ENCODE measurements around the gene IPCEF1. TPM values are rescaled to one million over a fixed set of nuclear protein-coding genes. Genes with fewer than 3 reads are reported as not detected.
A peak's percentile ranks its signal among the peaks of the same experiment; 100 is the strongest.

Gene IPCEF1
- polyA plus RNA-seq, 3 donors: 14.7 to 29.7 (median 16.5) TPM

GRCh38 chr6:154341871-154342270 is 14.7 kb downstream of the IPCEF1 start:
- no peak overlapping the region for H3K9ac ChIP-seq (ENCODE audit: insufficient read depth, low read length, poor library complexity, severe bottlenecking)
- intact Hi-C loops (cut with micrococcal nuclease): no loop called here
- TF ChIP-seq CTCF (IDR thresholded peaks at IDR 0.05): no peak

GRCh38 chr6:154341336-154341735 is 15.3 kb downstream of the IPCEF1 start:
- H3K4me3 ChIP-seq (replicated peaks in 1 of 3; ENCODE audit: low read depth in 2 of 3, low read length in 3 of 3): peak overlapping the region in 1 of 3 experiments; percentile 50
- intact Hi-C loops (cut with micrococcal nuclease): no loop called here
- peaks cover 99% of the 10 kb centered on the region for H3K79me2 ChIP-seq (ENCODE audit: insufficient read depth, low read length)
- H3K9me3 ChIP-seq (replicated peaks in 1 of 2; ENCODE audit: control insufficient read depth in 1 of 2, insufficient read depth in 1 of 2, low read length in 2 of 2): peaks cover under 1% of the 10 kb centered on the region in 2 donors
- peak in 2 of 3 donors; percentile 72 to 78 for DNase-seq
- H2AFZ ChIP-seq (ENCODE audit: insufficient read depth, low read depth, low read length, poor library complexity, severe bottlenecking): peak overlapping the region; percentile 14
- H3K27me3 ChIP-seq (ENCODE audit: control insufficient read depth in 2 of 2, insufficient read depth in 2 of 2, low read length in 2 of 2): no peaks in the 10 kb centered on the region
- peaks cover 6% of the 10 kb centered on the region in 2 donors for H3K36me3 ChIP-seq (replicated peaks in 1 of 2; ENCODE audit: control insufficient read depth in 1 of 2, insufficient read depth in 2 of 2, low read length in 2 of 2)
- peaks cover 65 to 71% of the 10 kb centered on the region in 2 donors for H3K4me1 ChIP-seq (ENCODE audit: control insufficient read depth in 1 of 2, insufficient read depth in 2 of 2, low read length in 2 of 2)
- no peak for TF ChIP-seq CTCF (IDR thresholded peaks at IDR 0.05)
- H3K4me3 Mint-ChIP-seq: peak overlapping the region in 1 of 2 donors; percentile 61
- peaks cover 7 to 22% of the 10 kb centered on the region in 2 donors for H3K36me3 Mint-ChIP-seq
- peak overlapping the region; percentile 22 to 61 for H3K27ac ChIP-seq (ENCODE audit: low read depth in 1 of 2, low read length in 2 of 2)
- no peak overlapping the region for H3K9ac ChIP-seq (ENCODE audit: insufficient read depth, low read length, poor library complexity, severe bottlenecking)
- peaks cover under 1 to 5% (median 1%) of the 10 kb centered on the region in 7 donors for H3K9me3 Mint-ChIP-seq
- 100% methylated on average over 1 of the region's 4 CpGs for WGBS (ENCODE audit: insufficient coverage)
- peaks cover 75% of the 10 kb centered on the region for H3K4me1 Mint-ChIP-seq
- H3K27ac Mint-ChIP-seq: peak overlapping the region; percentile 53 to 93 (median 63)
- H4K20me1 ChIP-seq (ENCODE audit: insufficient read depth, low read length): peaks cover 27% of the 10 kb centered on the region
- H3K27me3 Mint-ChIP-seq (ENCODE audit: low read depth in 3 of 3): peaks cover 0 to 1% (median 0%) of the 10 kb centered on the region in 3 donors
- peak overlapping the region; percentile 69 for H3K4me2 ChIP-seq (replicated peaks; ENCODE audit: extremely low read depth, low read length, poor library complexity, severe bottlenecking)

More at GRCh38 chr6:154341871-154342270, 14.7 kb downstream of the IPCEF1 start:
- Histone ChIP-seq H3K4me1 (ENCODE audit: control insufficient read depth in 1 of 2, insufficient read depth in 2 of 2, low read length in 2 of 2) (peaks cover 60 to 66% of the 10 kb centered on the region in 2 donors), H3K36me3 (replicated peaks in 1 of 2; ENCODE audit: control insufficient read depth in 1 of 2, insufficient read depth in 2 of 2, low read length in 2 of 2) (peaks cover 10 to 11% of the 10 kb centered on the region in 2 donors), H3K4me3 (replicated peaks in 1 of 3; ENCODE audit: low read depth in 2 of 3, low read length in 3 of 3) (peak overlapping the region in 1 of 3 experiments; percentile 50), H2AFZ (ENCODE audit: insufficient read depth, low read depth, low read length, poor library complexity, severe bottlenecking) (no peak overlapping the region), H3K79me2 (ENCODE audit: insufficient read depth, low read length) (peaks cover 99% of the 10 kb centered on the region), H3K27ac (ENCODE audit: low read depth in 1 of 2, low read length in 2 of 2) (peak overlapping the region in 1 of 2 donors; percentile 61), H3K9me3 (replicated peaks in 1 of 2; ENCODE audit: control insufficient read depth in 1 of 2, insufficient read depth in 1 of 2, low read length in 2 of 2) (peaks cover 6% of the 10 kb centered on the region in 2 donors), H4K20me1 (ENCODE audit: insufficient read depth, low read length) (peaks cover 27% of the 10 kb centered on the region), H3K27me3 (ENCODE audit: control insufficient read depth in 2 of 2, insufficient read depth in 2 of 2, low read length in 2 of 2) (no peaks in the 10 kb centered on the region), H3K4me2 (replicated peaks; ENCODE audit: extremely low read depth, low read length, poor library complexity, severe bottlenecking) (peak overlapping the region; percentile 69)
- Mint-ChIP-seq H3K27ac (peak overlapping the region in 5 of 7 donors; percentile 17 to 93 (median 53)), H3K4me3 (no peak overlapping the region), H3K4me1 (peaks cover 69% of the 10 kb centered on the region), H3K27me3 (ENCODE audit: low read depth in 3 of 3) (peaks cover 0 to 1% (median 0%) of the 10 kb centered on the region in 3 donors), H3K9me3 (peaks cover 6 to 11% (median 6%) of the 10 kb centered on the region in 7 donors), H3K36me3 (peaks cover 12 to 26% of the 10 kb centered on the region in 2 donors)
- peak in 1 of 3 donors; percentile 36 for DNase-seq
- WGBS (ENCODE audit: insufficient coverage): 67% methylated on average over 4 of the region's 5 CpGs

Measured in CD14-positive monocyte (primary cell).